ENCODE measurements around the gene EPHX1.

The EPHX1 gene

GRCh38 chr1:225850370-225850769 lies 40.4 kb downstream of the EPHX1 start:
- no peaks in the 10 kb centered on the region for H3K27me3 ChIP-seq (ENCODE audit: control insufficient read depth, insufficient read depth, low read length)
- H3K4me3 ChIP-seq (ENCODE audit: low read length), result no peak overlapping the region
- no peak overlapping the region for H3K9ac ChIP-seq (ENCODE audit: low read length)
- H3K4me1 ChIP-seq (ENCODE audit: control insufficient read depth, insufficient read depth, low read length), result peaks cover 18% of the 10 kb centered on the region
- H3K36me3 ChIP-seq (ENCODE audit: control insufficient read depth, insufficient read depth, low read length), result peaks cover 48% of the 10 kb centered on the region
- H3K9me3 ChIP-seq (ENCODE audit: control insufficient read depth, low read length), result no peaks in the 10 kb centered on the region

- Histone ChIP-seq H3K4me3 (ENCODE audit: low read length) (no peak overlapping the region), H3K9me3 (ENCODE audit: control insufficient read depth, low read length) (no peaks in the 10 kb centered on the region), H3K9ac (ENCODE audit: low read length) (no peak overlapping the region), H3K4me1 (ENCODE audit: control insufficient read depth, insufficient read depth, low read length) (peaks cover 21% of the 10 kb centered on the region), H3K36me3 (ENCODE audit: control insufficient read depth, insufficient read depth, low read length) (peaks cover 40% of the 10 kb centered on the region), H3K27me3 (ENCODE audit: control insufficient read depth, insufficient read depth, low read length) (no peaks in the 10 kb centered on the region)
Observed at GRCh38 chr1:225851805-225852204, 41.9 kb downstream of the EPHX1 start.

DNA sequence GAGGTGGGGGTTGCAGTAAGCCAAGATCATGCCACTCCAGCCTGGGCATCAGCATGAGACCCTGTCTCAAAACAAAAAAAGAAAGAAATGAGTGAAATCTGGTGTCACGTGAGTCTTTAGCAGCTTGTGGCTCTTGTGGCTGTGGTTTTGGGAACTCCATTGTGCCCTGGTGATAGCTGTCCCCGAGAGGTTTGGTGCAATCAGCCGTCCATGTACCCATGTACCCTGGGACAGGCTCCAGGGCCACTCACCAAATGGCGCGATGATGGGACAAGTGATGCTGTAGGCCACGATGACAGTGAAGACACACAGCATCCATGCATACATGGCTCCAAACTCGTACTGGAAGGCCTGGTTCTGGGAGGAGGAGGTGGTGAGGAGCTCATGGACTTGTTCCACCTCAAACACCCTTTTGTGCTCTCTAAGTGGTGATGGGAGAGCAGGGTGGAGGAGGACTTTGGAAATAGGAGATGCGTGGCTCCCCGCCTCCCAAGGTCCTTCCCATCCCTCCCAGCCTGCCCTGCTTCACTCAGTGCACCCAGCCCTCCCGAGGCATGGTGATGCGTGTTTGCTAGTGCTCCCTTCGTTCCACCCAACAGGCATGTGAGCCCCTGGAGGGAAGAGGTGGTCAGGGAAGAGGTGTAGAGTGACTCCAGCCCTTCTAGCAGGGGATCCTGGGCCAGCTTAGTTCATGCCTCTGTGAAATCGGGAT lies 42.6 kb downstream of the EPHX1 start:
- H3K9ac ChIP-seq (ENCODE audit: low read length), result no peak overlapping the region
- H3K4me3 ChIP-seq (ENCODE audit: low read length), result no peak overlapping the region
- H3K4me1 ChIP-seq (ENCODE audit: control insufficient read depth, insufficient read depth, low read length), result peaks cover 19% of the 10 kb centered on the region
- peaks cover 41% of the 10 kb centered on the region for H3K36me3 ChIP-seq (ENCODE audit: control insufficient read depth, insufficient read depth, low read length)
- H3K27me3 ChIP-seq (ENCODE audit: control insufficient read depth, insufficient read depth, low read length), result no peaks in the 10 kb centered on the region
- no peaks in the 10 kb centered on the region for H3K9me3 ChIP-seq (ENCODE audit: control insufficient read depth, low read length)

- Histone ChIP-seq H3K4me1 (ENCODE audit: control insufficient read depth, insufficient read depth, low read length) (peaks cover 15% of the 10 kb centered on the region), H3K36me3 (ENCODE audit: control insufficient read depth, insufficient read depth, low read length) (peaks cover 35% of the 10 kb centered on the region), H3K9me3 (ENCODE audit: control insufficient read depth, low read length) (no peaks in the 10 kb centered on the region), H3K9ac (ENCODE audit: low read length) (no peak overlapping the region), H3K4me3 (ENCODE audit: low read length) (no peak overlapping the region), H3K27me3 (ENCODE audit: control insufficient read depth, insufficient read depth, low read length) (no peaks in the 10 kb centered on the region)
Observed at GRCh38 chr1:225853441-225853840, 43.5 kb downstream of the EPHX1 start.

DNA sequence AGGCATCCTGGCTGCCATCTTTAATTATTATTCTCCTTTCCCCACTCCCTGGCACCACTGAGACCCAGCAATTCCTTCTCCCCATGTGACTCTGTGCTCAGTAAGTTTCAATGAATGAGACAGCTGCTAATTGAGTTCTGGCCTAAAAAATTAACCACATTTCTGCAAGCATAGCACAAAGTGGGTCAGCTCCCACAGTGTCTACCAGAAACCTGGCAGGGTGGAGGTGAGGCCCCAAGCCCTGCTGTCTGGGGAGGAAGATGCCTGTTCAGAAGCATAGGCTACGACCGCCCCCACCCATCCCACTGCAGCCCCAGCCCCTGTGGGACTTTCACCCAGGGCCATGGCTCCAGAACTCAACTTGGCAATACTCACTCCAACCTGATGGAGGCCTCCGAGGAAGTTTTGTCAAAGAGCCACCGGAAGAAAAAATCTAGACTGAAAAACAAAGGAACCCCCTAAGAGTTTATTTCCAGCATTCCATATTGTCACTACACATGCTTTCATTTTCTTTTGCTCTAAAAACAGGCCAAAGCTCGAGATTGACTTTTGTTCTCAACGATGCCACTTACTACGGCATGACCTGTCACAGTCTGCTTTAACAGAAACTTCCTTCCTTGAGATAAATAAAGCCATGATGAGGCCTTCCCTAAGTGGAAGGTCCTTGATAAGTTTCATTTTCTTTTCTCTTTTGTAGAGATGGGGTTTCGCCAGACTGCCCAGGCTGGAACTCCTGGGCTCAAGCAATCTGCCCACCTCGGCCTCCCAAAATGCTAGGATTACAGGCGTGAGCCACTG lies 45.8 kb downstream of the EPHX1 start:
- H3K36me3 ChIP-seq (ENCODE audit: control insufficient read depth, insufficient read depth, low read length), result peaks cover 42% of the 10 kb centered on the region
- peaks cover 12% of the 10 kb centered on the region for H3K4me1 ChIP-seq (ENCODE audit: control insufficient read depth, insufficient read depth, low read length)
- no peaks in the 10 kb centered on the region for H3K9me3 ChIP-seq (ENCODE audit: control insufficient read depth, low read length)
- H3K27me3 ChIP-seq (ENCODE audit: control insufficient read depth, insufficient read depth, low read length), result no peaks in the 10 kb centered on the region
- H3K9ac ChIP-seq (ENCODE audit: low read length), result no peak overlapping the region
- H3K4me3 ChIP-seq (ENCODE audit: low read length), result no peak overlapping the region

DNA sequence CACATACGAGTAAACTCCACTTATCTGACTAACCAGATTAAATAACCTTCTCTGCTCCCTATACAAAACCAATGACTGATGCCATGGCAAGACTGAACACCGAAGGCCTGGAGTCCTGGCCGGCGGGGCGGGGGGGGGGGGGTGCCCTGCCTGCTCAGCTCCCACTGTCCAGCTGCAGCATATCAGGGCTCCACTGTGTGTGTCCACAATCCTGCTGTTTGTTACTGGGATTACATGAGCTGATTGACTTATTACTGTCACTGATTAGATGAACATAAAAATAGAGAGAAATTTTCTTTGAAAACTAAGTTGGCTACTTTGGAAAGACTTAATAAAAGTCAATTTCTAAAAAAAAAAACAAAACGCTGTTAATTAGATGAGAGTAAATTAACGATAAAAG lies 47.3 kb downstream of the EPHX1 start:
- no peak overlapping the region for H3K4me3 ChIP-seq (ENCODE audit: low read length)
- peaks cover 56% of the 10 kb centered on the region for H3K36me3 ChIP-seq (ENCODE audit: control insufficient read depth, insufficient read depth, low read length)
- H3K9me3 ChIP-seq (ENCODE audit: control insufficient read depth, low read length), result no peaks in the 10 kb centered on the region
- no peak overlapping the region for H3K9ac ChIP-seq (ENCODE audit: low read length)
- no peaks in the 10 kb centered on the region for H3K27me3 ChIP-seq (ENCODE audit: control insufficient read depth, insufficient read depth, low read length)
- peaks cover 12% of the 10 kb centered on the region for H3K4me1 ChIP-seq (ENCODE audit: control insufficient read depth, insufficient read depth, low read length)

DNA sequence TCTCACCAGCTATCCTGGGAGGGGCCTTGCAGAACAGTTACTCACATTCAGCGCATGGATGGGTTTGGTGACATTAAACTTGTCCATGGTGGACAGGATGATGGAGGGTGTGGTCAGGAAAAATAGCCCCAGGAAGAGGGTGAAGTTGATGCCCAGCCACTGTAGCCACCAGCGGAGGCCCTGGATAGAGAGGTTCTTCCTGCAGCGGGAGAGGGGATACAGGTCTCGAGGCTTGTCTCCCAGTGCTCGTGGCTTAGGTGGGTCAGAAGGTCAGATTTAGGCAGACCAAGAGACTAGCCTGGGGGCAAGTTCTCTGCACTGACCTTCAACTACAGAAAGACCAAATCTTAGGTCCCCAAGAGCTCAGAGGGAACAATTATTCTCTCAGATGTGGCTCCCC lies 49.2 kb downstream of the EPHX1 start:
- Histone ChIP-seq H3K4me3 (ENCODE audit: low read length) (no peak overlapping the region), H3K36me3 (ENCODE audit: control insufficient read depth, insufficient read depth, low read length) (peaks cover 40% of the 10 kb centered on the region), H3K9me3 (ENCODE audit: control insufficient read depth, low read length) (no peaks in the 10 kb centered on the region), H3K9ac (ENCODE audit: low read length) (no peak overlapping the region), H3K4me1 (ENCODE audit: control insufficient read depth, insufficient read depth, low read length) (peaks cover 12% of the 10 kb centered on the region), H3K27me3 (ENCODE audit: control insufficient read depth, insufficient read depth, low read length) (no peaks in the 10 kb centered on the region)

- H3K27me3 ChIP-seq (ENCODE audit: control insufficient read depth, insufficient read depth, low read length), result no peaks in the 10 kb centered on the region
- peaks cover 17% of the 10 kb centered on the region for H3K4me1 ChIP-seq (ENCODE audit: control insufficient read depth, insufficient read depth, low read length)
- peaks cover 31% of the 10 kb centered on the region for H3K36me3 ChIP-seq (ENCODE audit: control insufficient read depth, insufficient read depth, low read length)
- no peak overlapping the region for H3K9ac ChIP-seq (ENCODE audit: low read length)
- no peak overlapping the region for H3K4me3 ChIP-seq (ENCODE audit: low read length)
- no peaks in the 10 kb centered on the region for H3K9me3 ChIP-seq (ENCODE audit: control insufficient read depth, low read length)
Observed at GRCh38 chr1:225860107-225860506, 50.2 kb downstream of the EPHX1 start.

GRCh38 chr1:225860876-225861441 lies 51.0 kb downstream of the EPHX1 start:
- no peak overlapping the region for H3K4me3 ChIP-seq (ENCODE audit: low read length)
- H3K36me3 ChIP-seq (ENCODE audit: control insufficient read depth, insufficient read depth, low read length), result peaks cover 38% of the 10 kb centered on the region
- H3K27me3 ChIP-seq (ENCODE audit: control insufficient read depth, insufficient read depth, low read length), result no peaks in the 10 kb centered on the region
- no peak overlapping the region for H3K9ac ChIP-seq (ENCODE audit: low read length)
- H3K4me1 ChIP-seq (ENCODE audit: control insufficient read depth, insufficient read depth, low read length), result peaks cover 25% of the 10 kb centered on the region
- H3K9me3 ChIP-seq (ENCODE audit: control insufficient read depth, low read length), result no peaks in the 10 kb centered on the region

GRCh38 chr1:225861834-225862580 lies 52.1 kb downstream of the EPHX1 start:
- H3K9me3 ChIP-seq (ENCODE audit: control insufficient read depth, low read length), result no peaks in the 10 kb centered on the region
- H3K27me3 ChIP-seq (ENCODE audit: control insufficient read depth, insufficient read depth, low read length), result no peaks in the 10 kb centered on the region
- H3K4me3 ChIP-seq (ENCODE audit: low read length), result no peak overlapping the region
- no peak overlapping the region for H3K9ac ChIP-seq (ENCODE audit: low read length)
- peaks cover 24% of the 10 kb centered on the region for H3K4me1 ChIP-seq (ENCODE audit: control insufficient read depth, insufficient read depth, low read length)
- peaks cover 39% of the 10 kb centered on the region for H3K36me3 ChIP-seq (ENCODE audit: control insufficient read depth, insufficient read depth, low read length)

- Histone ChIP-seq H3K36me3 (ENCODE audit: control insufficient read depth, insufficient read depth, low read length) (peaks cover 40% of the 10 kb centered on the region), H3K9ac (ENCODE audit: low read length) (no peak overlapping the region), H3K27me3 (ENCODE audit: control insufficient read depth, insufficient read depth, low read length) (no peaks in the 10 kb centered on the region), H3K9me3 (ENCODE audit: control insufficient read depth, low read length) (no peaks in the 10 kb centered on the region), H3K4me1 (ENCODE audit: control insufficient read depth, insufficient read depth, low read length) (peaks cover 22% of the 10 kb centered on the region), H3K4me3 (ENCODE audit: low read length) (no peak overlapping the region)
Observed at GRCh38 chr1:225862581-225862950, 52.6 kb downstream of the EPHX1 start.

DNA sequence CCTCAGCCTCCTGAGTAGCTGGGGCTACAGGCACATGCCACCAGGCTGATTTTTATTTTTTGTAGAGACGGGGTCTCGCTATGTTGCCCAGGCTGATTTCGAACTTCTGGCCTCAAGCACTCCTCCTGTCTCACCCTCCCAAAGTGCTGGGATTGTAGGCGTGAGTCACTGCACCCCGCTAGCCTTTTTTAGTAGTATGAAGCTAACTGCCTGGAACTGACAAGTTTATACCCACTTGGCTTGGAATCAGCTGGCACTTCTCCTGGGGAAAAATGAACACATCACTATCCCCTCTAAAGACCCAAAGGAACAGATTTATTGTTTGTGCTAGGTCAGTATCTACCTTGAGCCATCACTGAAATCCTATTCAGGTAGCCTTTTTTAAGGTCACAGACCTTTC lies 53.2 kb downstream of the EPHX1 start:
- H3K9me3 ChIP-seq (ENCODE audit: control insufficient read depth, low read length), result no peaks in the 10 kb centered on the region
- H3K36me3 ChIP-seq (ENCODE audit: control insufficient read depth, insufficient read depth, low read length), result peaks cover 40% of the 10 kb centered on the region
- H3K9ac ChIP-seq (ENCODE audit: low read length), result no peak overlapping the region
- H3K4me3 ChIP-seq (ENCODE audit: low read length), result no peak overlapping the region
- H3K27me3 ChIP-seq (ENCODE audit: control insufficient read depth, insufficient read depth, low read length), result no peaks in the 10 kb centered on the region
- peaks cover 18% of the 10 kb centered on the region for H3K4me1 ChIP-seq (ENCODE audit: control insufficient read depth, insufficient read depth, low read length)

Data from mucosa of stomach (tissue), 1 donor.